ENCODE measurements around the gene SSR4. TPM values are rescaled to one million over a fixed set of nuclear protein-coding genes. Genes with fewer than 3 reads are reported as not detected.

The SSR4 gene
- total RNA-seq, 1 donor from 2014 or later, result 277 TPM

- Mint-ChIP-seq H3K4me3 (ENCODE audit: unreplicated experiment) (no peak overlapping the region), H3K4me1 (ENCODE audit: low read depth, unreplicated experiment) (no peaks in the 10 kb centered on the region), H3K27ac (ENCODE audit: unreplicated experiment) (no peak overlapping the region), H3K9me3 (ENCODE audit: unreplicated experiment) (no peaks in the 10 kb centered on the region), H3K36me3 (ENCODE audit: unreplicated experiment) (no peaks in the 10 kb centered on the region), H3K27me3 (ENCODE audit: unreplicated experiment) (peaks cover 2% of the 10 kb centered on the region)
- TF ChIP-seq CTCF (IDR thresholded peaks at IDR 0.05; ENCODE audit: partially characterized antibody, unreplicated experiment), result no peak
- DNase-seq, result no peak
Observed at GRCh38 chrX:153804621-153805020, 10.2 kb downstream of the SSR4 start.

GRCh38 chrX:153805436-153805835 is 11.0 kb downstream of the SSR4 start:
- TF ChIP-seq CTCF (IDR thresholded peaks at IDR 0.05; ENCODE audit: partially characterized antibody, unreplicated experiment), result no peak
- DNase-seq, result no peak
- no peaks in the 10 kb centered on the region for H3K4me1 Mint-ChIP-seq (ENCODE audit: low read depth, unreplicated experiment)
- H3K4me3 Mint-ChIP-seq (ENCODE audit: unreplicated experiment), result no peak overlapping the region
- no peaks in the 10 kb centered on the region for H3K36me3 Mint-ChIP-seq (ENCODE audit: unreplicated experiment)
- H3K9me3 Mint-ChIP-seq (ENCODE audit: unreplicated experiment), result no peaks in the 10 kb centered on the region
- H3K27ac Mint-ChIP-seq (ENCODE audit: unreplicated experiment), result no peak overlapping the region
- H3K27me3 Mint-ChIP-seq (ENCODE audit: unreplicated experiment), result peaks cover 2% of the 10 kb centered on the region

GRCh38 chrX:153806999-153807575 is 12.6 kb downstream of the SSR4 start:
- DNase-seq, result no peak

GRCh38 chrX:153807976-153808375 is 13.5 kb downstream of the SSR4 start:
- no peaks in the 10 kb centered on the region for H3K36me3 Mint-ChIP-seq (ENCODE audit: unreplicated experiment)
- no peak for TF ChIP-seq CTCF (IDR thresholded peaks at IDR 0.05; ENCODE audit: partially characterized antibody, unreplicated experiment)
- no peak for DNase-seq
- peaks cover 2% of the 10 kb centered on the region for H3K27me3 Mint-ChIP-seq (ENCODE audit: unreplicated experiment)
- no peak overlapping the region for H3K27ac Mint-ChIP-seq (ENCODE audit: unreplicated experiment)
- peaks cover 2% of the 10 kb centered on the region for H3K4me1 Mint-ChIP-seq (ENCODE audit: low read depth, unreplicated experiment)
- no peak overlapping the region for H3K4me3 Mint-ChIP-seq (ENCODE audit: unreplicated experiment)
- no peaks in the 10 kb centered on the region for H3K9me3 Mint-ChIP-seq (ENCODE audit: unreplicated experiment)

More at GRCh38 chrX:153806999-153807575, 12.6 kb downstream of the SSR4 start:
- Mint-ChIP-seq H3K4me3 (ENCODE audit: unreplicated experiment) (no peak overlapping the region), H3K9me3 (ENCODE audit: unreplicated experiment) (no peaks in the 10 kb centered on the region), H3K4me1 (ENCODE audit: low read depth, unreplicated experiment) (peaks cover 2% of the 10 kb centered on the region), H3K27me3 (ENCODE audit: unreplicated experiment) (peaks cover 2% of the 10 kb centered on the region), H3K36me3 (ENCODE audit: unreplicated experiment) (no peaks in the 10 kb centered on the region), H3K27ac (ENCODE audit: unreplicated experiment) (no peak overlapping the region)
- TF ChIP-seq CTCF (IDR thresholded peaks at IDR 0.05; ENCODE audit: partially characterized antibody, unreplicated experiment), result no peak

- H3K4me1 Mint-ChIP-seq (ENCODE audit: low read depth, unreplicated experiment), result peaks cover 4% of the 10 kb centered on the region
- H3K4me3 Mint-ChIP-seq (ENCODE audit: unreplicated experiment), result no peak overlapping the region
- no peaks in the 10 kb centered on the region for H3K36me3 Mint-ChIP-seq (ENCODE audit: unreplicated experiment)
- peaks cover 3% of the 10 kb centered on the region for H3K27me3 Mint-ChIP-seq (ENCODE audit: unreplicated experiment)
- no peaks in the 10 kb centered on the region for H3K9me3 Mint-ChIP-seq (ENCODE audit: unreplicated experiment)
- DNase-seq, result no peak
- no peak overlapping the region for H3K27ac Mint-ChIP-seq (ENCODE audit: unreplicated experiment)
- TF ChIP-seq CTCF (IDR thresholded peaks at IDR 0.05; ENCODE audit: partially characterized antibody, unreplicated experiment), result no peak
Observed at GRCh38 chrX:153812220-153812619, 17.8 kb downstream of the SSR4 start.

All from glutamatergic neuron (in vitro differentiated cells).